Heart right ventricle (tissue), 16 donors: Measurements from ENCODE around the gene ASMTL. TPM values are rescaled to one million over a fixed set of nuclear protein-coding genes. Genes with fewer than 3 reads are reported as not detected.
A peak's percentile ranks its signal among the peaks of the same experiment; 100 is the strongest.

Source experiments
- ATAC-seq, 8 donors: fragments of 200-7000 bp; cut with Tn5 transposase; one replicate each; pipeline ENCODE4 v1.9.1; 2020; ENCODE audit warnings: mild to moderate bottlenecking in 8 of 8, moderate library complexity in 8 of 8, moderate number of reproducible peaks in 1 of 8
- DNase-seq, 2 donors: peaks; one replicate each; pipeline ENCODE4 v3.0.0-alpha.2; 2020
- H3K27ac ChIP-seq, 10 donors: fragments of 200-600 bp; sonication (generic) in 2 of 10; one replicate each; pipeline versions ENCODE4 v1.5.0 to v1.8.0; 2020 to 2022; ENCODE audit warnings: mild to moderate bottlenecking in 3 of 10
- H3K27me3 ChIP-seq, 7 donors: fragments of 200-600 bp; one replicate each; pipeline ENCODE4 v1.8.0; 2021 to 2022; ENCODE audit warnings: mild to moderate bottlenecking in 2 of 7
- H3K36me3 ChIP-seq, 9 donors: fragments of 200-600 bp; sonication (generic) in 1 of 9; one replicate each; pipeline versions ENCODE4 v1.5.0 to v1.8.0; 2020 to 2022; ENCODE audit warnings: mild to moderate bottlenecking in 2 of 9
- H3K4me1 ChIP-seq, 9 donors: fragments of 200-600 bp; sonication (generic) in 1 of 9; one replicate each; pipeline versions ENCODE4 v1.5.0 to v1.8.0; 2020 to 2022; ENCODE audit warnings: mild to moderate bottlenecking in 4 of 9
- H3K4me3 ChIP-seq, 10 donors: fragments of 200-600 bp; sonication (generic) in 2 of 10; one replicate each; pipeline versions ENCODE4 v1.5.0 to v1.8.0; 2020 to 2022; ENCODE audit warnings: mild to moderate bottlenecking in 7 of 10, moderate library complexity in 2 of 10
- H3K9me3 ChIP-seq, 11 donors: fragments of 200-600 bp in 10 of 11; sonication (generic) in 2 of 11; one replicate each; pipeline versions ENCODE4 v1.5.0 to v1.8.0; 2013 to 2022; ENCODE audit warnings: mild to moderate bottlenecking in 2 of 11, control low read depth in 1 of 11, moderate library complexity in 1 of 11
- WGBS, 2 donors: extraction: QIAGEN DNeasy Blood & Tissue Kit; methylation state at CpG; one replicate each; pipeline ENCODE4 v1.1.7; 2013; ENCODE audit warnings: inconsistent platforms in 1 of 2; 5-methylcytosine and 5-hydroxymethylcytosine counted together
- intact Hi-C, 10 donors: fragments of 100-400 bp; cut with DNase I; formaldehyde crosslinking; loops; one replicate each; pipeline versions ENCODE4 v1.11.1 to v1.14.2; 2022
- long read RNA-seq, 3 donors: library from polyadenylated mRNA; unstranded; transcript quantifications; one replicate each; pipeline ENCODE4 v2.0.0, GENCODE V29; 2020 to 2021
- polyA plus RNA-seq, 2 donors: library from polyadenylated mRNA; stranded (reverse); fragments of 200-250 nt; gene quantifications; one replicate each; pipeline ENCODE4 v1.2.3, GENCODE V29; 2013
- total RNA-seq, 10 donors: library from RNA; stranded (reverse); fragmentation: NEBNext Ultra II Directional in 3 of 10; extraction: Animal tissue kit (Norgen Biotek cat#: 25700) in 3 of 10; gene quantifications; one replicate each; pipeline versions ENCODE4 v1.2.1 to v1.2.4, GENCODE V29; 2021 to 2023
- TF ChIP-seq, protein P1 (sequence below), 9 donors: fragments of 200-600 bp; sonication (generic) in 2 of 9; IDR thresholded peaks; one replicate each; pipeline versions ENCODE4 v1.5.0 to v1.8.0; 2021 to 2022; ENCODE audit warnings: antibody characterized with exemption in 9 of 9, mild to moderate bottlenecking in 5 of 9, moderate library complexity in 1 of 9
- donor health status: Arrhythmogenic right ventricular cardiomyopathy.
- donor health status: ischemic (EF 13 %, LVEDD 7.1; RV severe dilation, severe dysfunction).
- donor health status: healthy with polysubstance abuse.
- donor health status: DM: no; HTN: yes; CAD: no.
- donor health status: DM: no; HTN: no; CAD: no.
- donor health status: ischemic (EF 25% LVEDD 6.9; RV normal size, moderate dysfunction).
- donor health status: ischemic (EF 25% LVEDD 5.7; RV mildly dilated, moderate dysfunction).
- donor health status: healthy.
- donor health status: DM: yes; HTN: yes; CAD: no.
- donor health status: Ischemic cardiomyopathy.
- donor health status: ischemic (EF 35%, LVEDD 5.7; RV mildly dilated, moderate dysfunction).
- donor health status: nonischemic (EF 11% LVEDD 7.7; RV severe dilation, severe dysfunction).
- donor health status: DM: yes; HTN: yes; CAD: no.
- donor health status: PGD.
- donor health status: ischemic (EF 29% LVEDD 5.4; RV normal size, mild dysfunction).
- donor health status: nonischemic (EF 23%, LVEDD 6.1; RV moderate dilation, normal function).

The ASMTL gene, protein sequence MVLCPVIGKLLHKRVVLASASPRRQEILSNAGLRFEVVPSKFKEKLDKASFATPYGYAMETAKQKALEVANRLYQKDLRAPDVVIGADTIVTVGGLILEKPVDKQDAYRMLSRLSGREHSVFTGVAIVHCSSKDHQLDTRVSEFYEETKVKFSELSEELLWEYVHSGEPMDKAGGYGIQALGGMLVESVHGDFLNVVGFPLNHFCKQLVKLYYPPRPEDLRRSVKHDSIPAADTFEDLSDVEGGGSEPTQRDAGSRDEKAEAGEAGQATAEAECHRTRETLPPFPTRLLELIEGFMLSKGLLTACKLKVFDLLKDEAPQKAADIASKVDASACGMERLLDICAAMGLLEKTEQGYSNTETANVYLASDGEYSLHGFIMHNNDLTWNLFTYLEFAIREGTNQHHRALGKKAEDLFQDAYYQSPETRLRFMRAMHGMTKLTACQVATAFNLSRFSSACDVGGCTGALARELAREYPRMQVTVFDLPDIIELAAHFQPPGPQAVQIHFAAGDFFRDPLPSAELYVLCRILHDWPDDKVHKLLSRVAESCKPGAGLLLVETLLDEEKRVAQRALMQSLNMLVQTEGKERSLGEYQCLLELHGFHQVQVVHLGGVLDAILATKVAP
- total RNA-seq (10 to 100 TPM; 23.3 to 50.6 (median 38.3) TPM), polyA plus RNA-seq (10 to 100 TPM; 16.6 to 40.7 TPM)
- long read RNA-seq, donor 1, transcript ASMTL-201 (13 exons, 2,027 nt), result major isoform, 85 of 99 reads
- long read RNA-seq, donor 1, partial matches to known transcripts, result 8 of 99 reads
- long read RNA-seq, donor 1, other reads (novel, unspliced or antisense), result 3 of 99 reads
- long read RNA-seq, donor 2, transcript ASMTL-201 (13 exons, 2,027 nt), result major isoform, 89 of 112 reads
- long read RNA-seq, donor 2, partial matches to known transcripts, result 9 of 112 reads
- long read RNA-seq, donor 2, other reads (novel, unspliced or antisense), result 12 of 112 reads
- long read RNA-seq, donor 3, transcript ASMTL-201 (13 exons, 2,027 nt), result major isoform, 156 of 169 reads
- long read RNA-seq, donor 3, partial matches to known transcripts, result 10 of 169 reads
- long read RNA-seq, donor 3, other reads (novel, unspliced or antisense), result 2 of 169 reads

DNA sequence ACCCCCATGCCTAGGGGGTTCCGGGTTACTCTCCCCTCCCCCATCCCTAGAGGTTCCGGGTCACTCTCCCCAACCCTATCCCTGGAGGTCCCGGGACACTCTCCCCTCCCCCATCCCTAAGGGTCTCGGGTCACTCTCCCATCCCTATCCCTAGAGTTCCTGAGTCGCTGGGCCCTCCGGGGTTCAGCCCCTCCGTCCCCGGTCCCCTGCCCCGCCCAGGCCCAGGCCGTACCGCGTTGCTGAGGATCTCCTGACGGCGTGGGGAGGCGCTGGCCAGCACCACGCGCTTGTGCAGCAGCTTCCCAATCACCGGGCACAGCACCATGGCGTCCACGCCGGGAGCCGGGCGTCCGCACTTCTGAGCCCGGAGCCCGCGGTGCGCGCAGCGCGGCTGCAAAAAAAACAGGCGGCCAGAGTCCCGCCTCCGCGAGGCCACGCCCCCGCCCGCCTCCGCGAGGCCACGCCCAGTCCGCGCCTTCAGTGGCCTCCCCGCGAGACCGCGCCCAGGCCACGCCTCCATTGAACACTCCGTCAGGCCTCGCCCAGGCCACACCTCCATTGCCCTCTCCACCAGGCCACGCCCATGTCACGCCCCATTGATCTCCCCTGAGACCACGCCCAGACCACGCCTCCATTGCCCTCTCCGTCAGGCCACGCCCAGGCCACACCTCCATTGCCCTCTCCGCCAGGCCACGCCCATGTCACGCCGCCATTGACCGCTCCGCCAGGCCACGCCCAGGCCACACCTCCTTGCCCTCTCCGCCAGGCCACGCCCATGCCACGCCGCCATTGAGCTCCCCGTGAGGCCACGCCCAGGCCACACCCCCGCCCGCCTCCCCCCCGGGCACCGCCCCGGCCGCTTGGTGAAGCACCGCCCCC lies at the start of gene ASMTL:
TSS of gene ASMTL (minus strand) at position 394 of the 879 bp plus-strand sequence. CDS start at position 325, 69 bp downstream.
- TF ChIP-seq, protein P1, sequence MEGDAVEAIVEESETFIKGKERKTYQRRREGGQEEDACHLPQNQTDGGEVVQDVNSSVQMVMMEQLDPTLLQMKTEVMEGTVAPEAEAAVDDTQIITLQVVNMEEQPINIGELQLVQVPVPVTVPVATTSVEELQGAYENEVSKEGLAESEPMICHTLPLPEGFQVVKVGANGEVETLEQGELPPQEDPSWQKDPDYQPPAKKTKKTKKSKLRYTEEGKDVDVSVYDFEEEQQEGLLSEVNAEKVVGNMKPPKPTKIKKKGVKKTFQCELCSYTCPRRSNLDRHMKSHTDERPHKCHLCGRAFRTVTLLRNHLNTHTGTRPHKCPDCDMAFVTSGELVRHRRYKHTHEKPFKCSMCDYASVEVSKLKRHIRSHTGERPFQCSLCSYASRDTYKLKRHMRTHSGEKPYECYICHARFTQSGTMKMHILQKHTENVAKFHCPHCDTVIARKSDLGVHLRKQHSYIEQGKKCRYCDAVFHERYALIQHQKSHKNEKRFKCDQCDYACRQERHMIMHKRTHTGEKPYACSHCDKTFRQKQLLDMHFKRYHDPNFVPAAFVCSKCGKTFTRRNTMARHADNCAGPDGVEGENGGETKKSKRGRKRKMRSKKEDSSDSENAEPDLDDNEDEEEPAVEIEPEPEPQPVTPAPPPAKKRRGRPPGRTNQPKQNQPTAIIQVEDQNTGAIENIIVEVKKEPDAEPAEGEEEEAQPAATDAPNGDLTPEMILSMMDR (IDR thresholded peaks at IDR 0.05), result no peak
- H3K27ac ChIP-seq, result peak within 1 kb of the TSS; percentile 73 to 89 (median 86)
- ATAC-seq (peak; percentile 93 to 96 (median 94)), DNase-seq (peak; percentile 100)
- H3K9me3 ChIP-seq, result no peaks in the 10 kb centered on the region
- 0% methylated on average over 61 to 76 of the region's 76 CpGs for WGBS, 2 donors
- H3K4me1 ChIP-seq, result peaks cover 5 to 24% (median 12%) of the 10 kb centered on the region in 9 donors
- peak within 1 kb of the TSS; percentile 71 to 98 (median 88) for H3K4me3 ChIP-seq
- intact Hi-C loops, result loop anchor here in 8 of 10 donors (2.0 to 10.0 kb wide), 7 partner anchors 60 to 1362 kb away; partner anchors contain the start of genes SLC25A6 (in 5 of the 8) and AKAP17A (in 4 of the 8)
- no peaks in the 10 kb centered on the region for H3K27me3 ChIP-seq
- H3K36me3 ChIP-seq, result no peaks in the 10 kb centered on the region

DNA sequence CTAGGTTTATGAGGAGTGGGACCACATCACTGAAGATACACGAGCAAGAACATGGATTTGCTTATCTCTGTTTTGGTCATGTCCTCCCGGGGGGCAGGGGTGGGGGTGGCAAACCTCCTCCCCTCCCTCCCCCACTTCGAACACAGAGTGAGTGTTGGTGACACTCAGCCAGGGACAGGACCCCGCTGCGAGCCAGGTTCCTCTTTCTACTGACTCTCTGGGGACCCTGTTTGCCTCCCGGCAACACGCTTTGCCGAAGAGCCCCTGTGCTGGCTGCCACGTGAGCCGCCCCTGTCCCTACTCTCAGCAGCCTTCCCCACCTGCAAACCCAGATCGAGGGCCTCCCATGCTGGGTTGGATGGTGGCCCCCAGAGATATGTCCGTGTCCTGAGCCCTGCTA lies 49.5 kb upstream of the ASMTL start:
- intact Hi-C loops, result loop anchor here in 1 of 10 donors (5.0 kb wide), 1 partner anchor 35 kb away; the partner anchor contains the start of gene P2RY8
- Histone ChIP-seq H3K4me3 (no peak overlapping the region), H3K27me3 (no peaks in the 10 kb centered on the region), H3K27ac (peak overlapping the region in 7 of 10 donors; percentile 23 to 90 (median 82)), H3K36me3 (no peaks in the 10 kb centered on the region), H3K4me1 (peaks cover 0 to 46% (median 21%) of the 10 kb centered on the region in 9 donors), H3K9me3 (no peaks in the 10 kb centered on the region)
- TF ChIP-seq, protein P1 (IDR thresholded peaks at IDR 0.05), result no peak
- DNase-seq, result no peak
- no peak for ATAC-seq
- 53 to 55% methylated on average over 12 of the region's 12 CpGs for WGBS, 2 donors

DNA sequence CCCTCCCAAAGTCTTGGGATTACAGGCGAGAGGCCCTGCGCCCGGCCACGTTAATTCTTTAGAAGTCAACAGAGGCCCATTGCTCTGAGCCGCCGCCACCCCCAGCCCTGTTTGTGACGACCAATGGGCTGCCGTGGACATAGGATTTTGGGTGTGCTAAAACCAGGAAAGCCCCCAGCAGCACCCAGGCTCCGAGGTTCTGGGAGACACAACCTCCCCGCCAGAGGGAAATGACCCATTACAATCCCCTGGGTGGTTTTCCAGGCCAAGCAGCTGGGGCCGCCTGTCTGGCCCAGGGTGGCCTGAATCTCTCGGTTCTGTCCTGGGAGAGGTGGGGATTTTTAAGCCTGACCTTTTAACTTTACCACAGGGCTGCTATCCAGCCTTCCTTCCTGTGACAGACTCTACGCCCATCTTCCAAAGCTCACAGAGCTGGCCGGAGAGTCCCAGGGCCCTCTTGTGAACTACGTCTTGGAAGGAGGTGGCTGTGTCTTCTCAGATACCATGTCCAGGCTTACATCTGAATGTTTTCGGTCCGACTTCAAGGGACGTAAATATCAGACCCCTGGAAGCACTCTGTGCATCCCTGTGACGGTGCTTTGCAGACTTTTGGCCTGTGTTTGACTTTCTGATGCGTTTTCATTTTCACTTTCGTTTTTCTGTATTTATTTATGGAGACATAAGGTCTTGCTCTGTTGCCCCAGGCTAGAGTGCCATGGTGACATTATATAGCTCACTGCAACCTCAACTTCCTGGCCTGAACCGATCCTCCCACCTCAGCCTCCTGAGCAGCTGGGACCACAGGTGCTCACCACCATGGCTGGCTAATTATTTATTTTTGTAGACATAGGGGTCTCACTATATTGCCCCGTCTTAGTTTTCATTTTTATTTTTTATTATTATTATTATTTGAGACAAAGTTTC lies 48.3 kb upstream of the ASMTL start:
- 61 to 68% methylated on average over 23 of the region's 23 CpGs for WGBS, 2 donors
- TF ChIP-seq, protein P1 (IDR thresholded peaks at IDR 0.05), result no peak
- H3K27ac ChIP-seq, result peak overlapping the region; percentile 44 to 90 (median 78)
- ATAC-seq (peak; percentile 16 to 72 (median 60)), DNase-seq (no peak)
- intact Hi-C loops, result loop anchor here in 1 of 10 donors (5.0 kb wide), 1 partner anchor 36 kb away; the partner anchor contains the start of gene P2RY8
- no peaks in the 10 kb centered on the region for H3K27me3 ChIP-seq
- H3K36me3 ChIP-seq, result no peaks in the 10 kb centered on the region
- H3K4me1 ChIP-seq, result peaks cover 0 to 42% (median 21%) of the 10 kb centered on the region in 9 donors
- no peaks in the 10 kb centered on the region for H3K9me3 ChIP-seq
- peak overlapping the region in 6 of 10 donors; percentile 18 to 44 (median 29) for H3K4me3 ChIP-seq
